RWPE1 (cell line): ENCODE measurements around the gene B3GLCT.
"Not testable (repeated sequence)": the region's sequence is repeated elsewhere in the genome, so short reads cannot be mapped to it uniquely, and the experiment has no call there.

Experiments
- CTCF ChIA-PET: fragments of 350-600 bp; sonication (Branson Sonifier 250); formaldehyde crosslinking; extraction: SDS; loops from one replicate; lab custom pipeline; 2021; lab: Yijun Ruan, JAX
- POLR2A ChIA-PET: fragments of 400-600 bp; formaldehyde crosslinking; extraction: SDS; loops from one replicate; lab custom pipeline; 2020; ENCODE audit warnings: antibody characterized with exemption; ENCODE audit not compliant: low non-redundant PET; lab: Yijun Ruan, JAX
- DNase-seq: peaks from one replicate; pipeline ENCODE4 v3.0.0; 2012; ENCODE audit warnings: low spot score
- H3K27ac ChIP-seq: fragments of 450-650 bp; 2 replicates; pipeline ENCODE4 v1.5.1; 2017
- CTCF ChIP-seq: fragments of 450-650 bp; conservative IDR thresholded peaks from 2 replicates; pipeline ENCODE4 v1.5.1; 2017; ENCODE audit warnings: low read depth, mild to moderate bottlenecking

B3GLCT gene

GRCh38 chr13:31334994-31335557 lies 135.3 kb downstream of the B3GLCT start:
- DNase-seq, result no peak
- POLR2A ChIA-PET, result no interaction called here

GRCh38 chr13:31339616-31340015 lies 139.8 kb downstream of the B3GLCT start:
- POLR2A ChIA-PET, H3K27ac ChIP-seq, DNase-seq, CTCF ChIA-PET: not testable (repeated sequence)

More at GRCh38 chr13:31334994-31335557, 135.3 kb downstream of the B3GLCT start:
- no peak overlapping the region for H3K27ac ChIP-seq
- CTCF ChIA-PET, result interaction anchor here (0.7 kb wide), 1 partner anchor 17 kb away, joined by 4 read pairs; no protein-coding TSS in a partner anchor
- no peak for TF ChIP-seq CTCF

GRCh38 chr13:31340848-31341247 lies 141.1 kb downstream of the B3GLCT start:
- POLR2A ChIA-PET, CTCF ChIA-PET, H3K27ac ChIP-seq, DNase-seq: not testable (repeated sequence)

- no peak overlapping the region for H3K27ac ChIP-seq
- ChIA-PET POLR2A (no interaction called here), CTCF (no interaction called here)
- DNase-seq, result no peak
- TF ChIP-seq CTCF, result no peak
Measured at GRCh38 chr13:31346891-31347290, 147.1 kb downstream of the B3GLCT start.

GRCh38 chr13:31349156-31349555 lies 149.4 kb downstream of the B3GLCT start:
- no peak for DNase-seq
- ChIA-PET CTCF (no interaction called here), POLR2A (no interaction called here)
- no peak overlapping the region for H3K27ac ChIP-seq
- TF ChIP-seq CTCF, result no peak

GRCh38 chr13:31350560-31350959 lies 150.8 kb downstream of the B3GLCT start:
- H3K27ac ChIP-seq, result no peak overlapping the region
- DNase-seq, result no peak
- no peak for TF ChIP-seq CTCF
- ChIA-PET CTCF (interaction anchor here (0.6 to 0.7 kb wide), 2 partner anchors 109 to 114 kb away, joined by 3 read pairs; no protein-coding TSS in a partner anchor), POLR2A (no interaction called here)

GRCh38 chr13:31351376-31351775 lies 151.6 kb downstream of the B3GLCT start:
- CTCF ChIA-PET, result interaction anchor here (0.7 kb wide), 1 partner anchor 110 kb away, joined by 3 read pairs; no protein-coding TSS in a partner anchor
- no peak for TF ChIP-seq CTCF
- no peak overlapping the region for H3K27ac ChIP-seq
- POLR2A ChIA-PET, result no interaction called here
- no peak for DNase-seq
